Thyroid gland (tissue), 4 donors: ENCODE results near the gene UMODL1.

Experiments used
- POLR2A ChIP-seq, 2 donors: fragments of 450-650 bp; IDR thresholded peaks; one replicate each; pipeline ENCODE4 v1.6.1; 2017; ENCODE audit warnings: antibody characterized with exemption in 2 of 2, mild to moderate bottlenecking in 2 of 2, moderate library complexity in 1 of 2
- TF ChIP-seq, protein P1 (sequence below), 6 experiments: fragments of 200-600 bp in 3 of 6; fragments of 450-650 bp in 3 of 6; sonication (generic) in 3 of 6; IDR thresholded peaks; one replicate each; pipeline ENCODE4 v1.5.1; 2016 to 2019; ENCODE audit warnings: antibody characterized with exemption in 6 of 6, mild to moderate bottlenecking in 2 of 6, inconsistent platforms in 1 of 6, moderate library complexity in 1 of 6

DNA sequence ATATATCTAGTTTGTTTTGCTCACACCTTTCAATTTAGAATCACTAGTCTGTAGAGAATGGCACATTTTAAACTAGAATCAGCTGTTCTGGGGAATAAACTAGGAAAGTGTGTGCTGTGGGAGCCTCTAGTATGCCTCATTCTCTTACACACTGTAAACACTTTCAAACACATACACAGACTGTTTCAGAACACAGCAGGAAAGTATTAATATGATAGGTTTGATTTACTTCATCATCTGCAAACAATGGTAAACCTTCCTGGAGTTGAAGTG lies 80.8 kb downstream of the UMODL1 start:
- TF ChIP-seq, protein P1, sequence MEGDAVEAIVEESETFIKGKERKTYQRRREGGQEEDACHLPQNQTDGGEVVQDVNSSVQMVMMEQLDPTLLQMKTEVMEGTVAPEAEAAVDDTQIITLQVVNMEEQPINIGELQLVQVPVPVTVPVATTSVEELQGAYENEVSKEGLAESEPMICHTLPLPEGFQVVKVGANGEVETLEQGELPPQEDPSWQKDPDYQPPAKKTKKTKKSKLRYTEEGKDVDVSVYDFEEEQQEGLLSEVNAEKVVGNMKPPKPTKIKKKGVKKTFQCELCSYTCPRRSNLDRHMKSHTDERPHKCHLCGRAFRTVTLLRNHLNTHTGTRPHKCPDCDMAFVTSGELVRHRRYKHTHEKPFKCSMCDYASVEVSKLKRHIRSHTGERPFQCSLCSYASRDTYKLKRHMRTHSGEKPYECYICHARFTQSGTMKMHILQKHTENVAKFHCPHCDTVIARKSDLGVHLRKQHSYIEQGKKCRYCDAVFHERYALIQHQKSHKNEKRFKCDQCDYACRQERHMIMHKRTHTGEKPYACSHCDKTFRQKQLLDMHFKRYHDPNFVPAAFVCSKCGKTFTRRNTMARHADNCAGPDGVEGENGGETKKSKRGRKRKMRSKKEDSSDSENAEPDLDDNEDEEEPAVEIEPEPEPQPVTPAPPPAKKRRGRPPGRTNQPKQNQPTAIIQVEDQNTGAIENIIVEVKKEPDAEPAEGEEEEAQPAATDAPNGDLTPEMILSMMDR (IDR thresholded peaks at IDR 0.05), result no peak
- TF ChIP-seq POLR2A (IDR thresholded peaks at IDR 0.05), result no peak
